Loucy (cell line): ENCODE data around the gene ETFRF1.
A peak's percentile ranks its signal among the peaks of the same experiment; 100 is the strongest.

Source experiments
- H2AFZ ChIP-seq: fragments of 200-600 bp; sonication (generic); 2 replicates; pipeline ENCODE4 v1.6.0; 2016; ENCODE audit warnings: antibody characterized with exemption, mild to moderate bottlenecking, low read length, moderate library complexity
- H3F3A ChIP-seq: fragments of 200-600 bp; 2 replicates; pipeline ENCODE4 v1.6.0; 2016; ENCODE audit warnings: antibody characterized with exemption, low read depth, mild to moderate bottlenecking
- H3K27me3 ChIP-seq: fragments of 200-600 bp; sonication (generic); 2 replicates; pipeline ENCODE4 v1.6.1; 2014; ENCODE audit warnings: low read length, mild to moderate bottlenecking; ENCODE audit not compliant: insufficient read depth, poor library complexity, severe bottlenecking
- H3K36me3 ChIP-seq: fragments of 200-600 bp; sonication (generic); 2 replicates; pipeline ENCODE4 v1.6.1; 2016; ENCODE audit warnings: low read length; ENCODE audit not compliant: insufficient read depth
- H3K4me1 ChIP-seq: fragments of 200-600 bp; sonication (generic); 2 replicates; pipeline ENCODE4 v1.5.1; 2014; ENCODE audit warnings: low read length, mild to moderate bottlenecking; ENCODE audit not compliant: insufficient read depth, poor library complexity, severe bottlenecking
- H3K4me2 ChIP-seq: fragments of 200-600 bp; sonication (generic); 2 replicates; pipeline ENCODE4 v1.6.0; 2014; ENCODE audit warnings: antibody characterized with exemption, low read length, low read depth, mild to moderate bottlenecking; ENCODE audit not compliant: poor library complexity, severe bottlenecking
- H3K4me3 ChIP-seq: fragments of 200-600 bp; sonication (generic); 2 replicates; pipeline ENCODE4 v1.5.1; 2014; ENCODE audit warnings: low read length, mild to moderate bottlenecking, mixed read lengths; ENCODE audit not compliant: poor library complexity, severe bottlenecking
- H3K79me2 ChIP-seq: fragments of 200-600 bp; sonication (generic); 2 replicates; pipeline ENCODE4 v1.6.1; 2014; ENCODE audit warnings: low read length; ENCODE audit not compliant: insufficient read depth
- H3K9ac ChIP-seq: fragments of 200-600 bp; sonication (generic); 2 replicates; pipeline ENCODE4 v1.6.0; 2014; ENCODE audit warnings: mild to moderate bottlenecking, low read depth, low read length, moderate library complexity; ENCODE audit not compliant: poor library complexity, severe bottlenecking
- H3K9me2 ChIP-seq: fragments of 200-600 bp; sonication (generic); replicated peaks from 2 replicates; pipeline ENCODE4 v1.6.1; 2016; ENCODE audit warnings: low read depth, low read length, mixed read lengths
- H3K9me3 ChIP-seq: fragments of 200-600 bp; sonication (generic); 2 replicates; pipeline ENCODE4 v1.6.1; 2014; ENCODE audit warnings: mild to moderate bottlenecking, antibody characterized with exemption, low read length, low read depth; ENCODE audit not compliant: insufficient read depth
- H4K20me1 ChIP-seq: fragments of 200-600 bp; sonication (generic); 2 replicates; pipeline ENCODE4 v1.6.0; 2014; ENCODE audit warnings: antibody characterized with exemption, low read length, mild to moderate bottlenecking; ENCODE audit not compliant: insufficient read depth, poor library complexity, severe bottlenecking
- CTCF ChIP-seq: fragments of 200-600 bp; sonication (generic); conservative IDR thresholded peaks from 2 replicates; pipeline ENCODE4 v1.5.1; 2014; ENCODE audit warnings: mild to moderate bottlenecking, antibody characterized with exemption, low read length
- EZH2phosphoT487 ChIP-seq: fragments of 200-600 bp; IDR thresholded peaks from 2 replicates; pipeline ENCODE4 v1.6.1; 2018; ENCODE audit warnings: antibody characterized with exemption, mild to moderate bottlenecking, moderate library complexity, borderline replicate concordance

The ETFRF1 gene

GRCh38 chr12:25236626-25237025 is 41.6 kb downstream of the ETFRF1 start:
- TF ChIP-seq CTCF (no peak), EZH2phosphoT487 (no peak)
- Histone ChIP-seq H3K36me3 (peaks cover 32% of the 10 kb centered on the region; the same call in 1 of the 2 replicates), H3K4me1 (peaks cover 9% of the 10 kb centered on the region)

DNA sequence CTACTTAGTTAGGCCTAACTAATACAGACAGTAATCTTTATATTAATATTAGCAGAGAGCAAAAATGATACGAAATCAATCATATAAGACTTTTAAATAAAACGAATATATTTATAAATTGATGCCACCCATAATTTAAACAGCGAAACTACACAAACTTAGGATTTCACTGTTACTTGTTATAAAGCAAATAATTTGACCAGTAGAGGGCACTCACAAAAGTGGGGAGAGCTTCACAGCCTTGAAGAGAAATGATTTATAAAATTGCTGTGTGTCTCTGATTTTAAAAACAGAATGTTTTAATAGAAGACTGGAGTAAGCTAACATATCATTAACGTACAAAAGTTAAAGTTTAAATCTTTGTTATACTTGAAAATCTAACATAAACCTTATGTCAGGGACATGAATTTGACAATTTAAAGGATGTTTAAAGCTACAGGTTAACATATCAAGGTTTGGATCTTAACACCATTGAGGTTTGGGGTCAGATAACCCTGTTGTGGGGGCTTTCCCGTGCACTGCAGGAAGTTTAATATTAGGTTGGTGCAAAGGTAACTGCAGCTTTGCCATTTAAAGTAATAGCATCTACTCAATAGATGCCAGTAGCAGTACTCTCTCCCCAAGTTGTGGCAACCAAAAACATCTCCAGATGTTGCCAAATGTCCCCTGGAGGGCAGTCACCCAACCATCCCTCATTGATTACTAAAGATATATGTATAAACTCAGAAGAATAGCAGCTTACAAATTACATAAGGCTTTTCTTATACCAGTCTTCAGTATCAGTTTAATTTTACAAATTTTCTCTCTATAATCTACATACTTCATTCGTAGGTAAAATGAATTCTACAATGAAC is 46.4 kb downstream of the ETFRF1 start:
- Histone ChIP-seq H3K4me3 (no peak overlapping the region), H3K9ac (no peak overlapping the region), H3K27me3 (no peaks in the 10 kb centered on the region), H3K9me3 (no peaks in the 10 kb centered on the region), H3K36me3 (peaks cover 13% of the 10 kb centered on the region; the same call in 1 of the 2 replicates), H4K20me1 (peaks cover 60% of the 10 kb centered on the region), H3K9me2 (no peaks in the 10 kb centered on the region), H3F3A (no peaks in the 10 kb centered on the region), H2AFZ (no peak overlapping the region), H3K4me2 (peak overlapping the region; percentile 13), H3K4me1 (peaks cover 41% of the 10 kb centered on the region), H3K79me2 (peaks cover 88% of the 10 kb centered on the region)
- peak; percentile 86 for TF ChIP-seq CTCF
- TF ChIP-seq EZH2phosphoT487: no peak

More at GRCh38 chr12:25236626-25237025, 41.6 kb downstream of the ETFRF1 start:
- Histone ChIP-seq H3K79me2 (peaks cover 69% of the 10 kb centered on the region), H3K27me3 (no peaks in the 10 kb centered on the region), H3K4me3 (no peak overlapping the region), H3K9ac (no peak overlapping the region), H3K4me2 (no peak overlapping the region), H3K9me2 (no peaks in the 10 kb centered on the region), H2AFZ (no peak overlapping the region), H3K9me3 (no peaks in the 10 kb centered on the region), H3F3A (no peaks in the 10 kb centered on the region), H4K20me1 (peaks cover 25% of the 10 kb centered on the region)

DNA sequence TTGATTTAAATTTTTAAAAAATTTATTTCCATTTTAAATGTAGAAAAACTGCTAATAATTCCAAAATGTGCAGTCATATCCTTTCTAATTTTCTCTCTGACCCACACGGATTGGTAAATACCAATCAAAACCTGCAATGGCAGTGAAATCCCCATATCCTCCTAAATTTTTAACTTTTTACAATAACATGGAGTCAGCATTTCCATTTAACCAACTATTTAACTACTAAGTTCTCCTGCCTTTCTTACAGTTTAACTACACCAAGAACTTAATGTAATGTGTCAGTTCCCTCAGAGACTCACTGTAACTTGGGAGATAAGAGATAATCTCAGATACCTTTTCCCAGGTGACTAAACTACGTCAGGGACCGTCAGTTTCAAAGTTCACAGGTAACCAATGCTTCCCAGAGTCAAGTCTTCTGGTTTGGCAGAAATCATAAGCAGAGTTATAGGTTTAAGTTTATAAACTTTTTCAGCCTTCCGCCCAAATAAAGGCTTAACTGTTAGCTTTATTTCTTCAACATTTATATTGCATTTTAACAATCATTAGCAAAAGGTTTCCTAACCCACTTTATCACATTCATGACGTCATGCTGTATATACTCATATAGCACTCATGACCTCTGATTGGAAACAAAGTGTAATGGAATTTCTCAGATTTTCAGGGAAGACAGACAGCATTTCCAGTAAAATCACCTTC is 48.1 kb downstream of the ETFRF1 start:
- Histone ChIP-seq H3K4me3 (no peak overlapping the region), H2AFZ (no peak overlapping the region), H3K4me1 (peaks cover 50% of the 10 kb centered on the region), H3K27me3 (no peaks in the 10 kb centered on the region), H3K9ac (no peak overlapping the region), H3K9me2 (no peaks in the 10 kb centered on the region), H3K4me2 (peak overlapping the region; percentile 56), H4K20me1 (peaks cover 72% of the 10 kb centered on the region), H3K9me3 (no peaks in the 10 kb centered on the region), H3K79me2 (peaks cover 87% of the 10 kb centered on the region), H3K36me3 (no peaks in the 10 kb centered on the region), H3F3A (no peaks in the 10 kb centered on the region)
- TF ChIP-seq CTCF: no peak
- TF ChIP-seq EZH2phosphoT487: no peak
